GM12878 (cell line): ENCODE data around the gene LUZP2. TPM values are rescaled to one million over a fixed set of nuclear protein-coding genes. Genes with fewer than 3 reads are reported as not detected.

Source experiments
- ATAC-seq: fragments of 200-7000 bp; cut with Tn5 transposase; 3 replicates; pipeline ENCODE4 v1.9.1; 2020; ENCODE audit warnings: mild to moderate bottlenecking, moderate library complexity
- BruUV-seq: library from RNA; stranded (reverse); fragments of 400-500 nt; replicated peaks from 2 replicates; lab custom pipeline; 2021; lab: Mats Ljungman, UMichigan
- CTCF ChIA-PET: fragments of 300-600 bp; sonication (Branson Sonifier 250); formaldehyde crosslinking; extraction: SDS; loops from one replicate; lab custom pipeline; 2021; ENCODE audit warnings: inconsistent platforms; lab: Yijun Ruan, JAX
- POLR2A ChIA-PET: fragments of 350-600 bp; formaldehyde crosslinking; extraction: SDS; loops from one replicate; lab custom pipeline; 2021; ENCODE audit warnings: inconsistent platforms; lab: Charles Lee
- RAD21 ChIA-PET: fragments of 300-600 bp; sonication (Branson Sonifier 250); formaldehyde crosslinking; loops from one replicate; lab custom pipeline; 2023; ENCODE audit warnings: antibody characterized with exemption; ENCODE audit not compliant: unreplicated experiment; lab: Charles Lee
- SMC1A ChIA-PET: fragments of 300-600 bp; sonication (Branson Sonifier 250); formaldehyde crosslinking; loops from one replicate; lab custom pipeline; 2023; ENCODE audit not compliant: unreplicated experiment, uncharacterized antibody; lab: Charles Lee
- DNase-seq: peaks from one replicate; pipeline ENCODE4 v3.0.0-alpha.2; 2011; ENCODE audit warnings: low read depth, low spot score
- FAIRE-seq: peaks from 3 replicates; lab custom pipeline; 2011; peaks lifted over from hg19 to GRCh38; lab: Jason Lieb, UNC
- H2AFZ ChIP-seq: 2 replicates; pipeline ENCODE4 v1.6.0; 2011; ENCODE audit warnings: low read depth, low read length, control low read depth; ENCODE audit not compliant: control insufficient read depth
- H3K27ac ChIP-seq: 2 replicates; pipeline ENCODE4 v1.5.1; 2011; ENCODE audit warnings: control low read depth; ENCODE audit not compliant: control insufficient read depth, insufficient read depth
- H3K27me3 ChIP-seq, 2 experiments: replicated peaks in 1 of 2; 2 replicates each; pipeline versions ENCODE4 v1.6.0 to v1.6.1; 2011; ENCODE audit warnings: low read length in 1 of 2; ENCODE audit not compliant: control insufficient read depth in 2 of 2, insufficient read depth in 2 of 2
- H3K36me3 ChIP-seq, 2 experiments: 2 replicates each; pipeline ENCODE4 v1.5.1; 2011; ENCODE audit warnings: low read length in 1 of 2; ENCODE audit not compliant: control insufficient read depth in 2 of 2, insufficient read depth in 2 of 2
- H3K4me1 ChIP-seq: 2 replicates; pipeline ENCODE4 v1.6.1; 2011; ENCODE audit warnings: mild to moderate bottlenecking, low read length, moderate library complexity, mixed read lengths; ENCODE audit not compliant: control insufficient read depth, insufficient read depth
- H3K4me2 ChIP-seq: 2 replicates; pipeline ENCODE4 v1.6.0; 2011; ENCODE audit warnings: control low read depth; ENCODE audit not compliant: control insufficient read depth, insufficient read depth
- H3K4me3 ChIP-seq: fragments of 200-600 bp; sonication (generic); 2 replicates; pipeline ENCODE4 v1.5.1; 2016
- H3K79me2 ChIP-seq: 2 replicates; pipeline ENCODE4 v1.6.0; 2011; ENCODE audit warnings: low read length; ENCODE audit not compliant: control insufficient read depth, insufficient read depth
- H3K9ac ChIP-seq: 2 replicates; pipeline ENCODE4 v1.8.0; 2011; ENCODE audit warnings: low read length, control low read depth, mixed read lengths; ENCODE audit not compliant: control insufficient read depth, insufficient read depth
- H3K9me3 ChIP-seq: replicated peaks from 3 replicates; pipeline ENCODE4 v1.5.1; 2011; ENCODE audit warnings: mild to moderate bottlenecking, low read length; ENCODE audit not compliant: control insufficient read depth, insufficient read depth
- H4K20me1 ChIP-seq: 2 replicates; pipeline ENCODE4 v1.6.0; 2011; ENCODE audit not compliant: control insufficient read depth, insufficient read depth
- CHD1 ChIP-seq: IDR thresholded peaks from 2 replicates; pipeline ENCODE4 v1.6.1; 2012; ENCODE audit warnings: low read depth, low read length, improper control_type of control experiment
- EP300 ChIP-seq, 2 experiments: fragments of 150-350 bp in 1 of 2; IDR thresholded peaks; 2 replicates each; pipeline ENCODE4 v1.6.1; 2011 to 2012; ENCODE audit warnings: low read depth in 2 of 2, low read length in 2 of 2, borderline replicate concordance in 1 of 2, improper control_type of control experiment in 1 of 2, inconsistent platforms in 1 of 2; ENCODE audit not compliant: control insufficient read depth in 1 of 2
- KLF5 ChIP-seq: fragments of 450-650 bp; IDR thresholded peaks from 2 replicates; pipeline ENCODE4 v1.6.1; 2014; ENCODE audit warnings: mild to moderate bottlenecking; ENCODE audit not compliant: partially characterized antibody
- MYB ChIP-seq: fragments of 150-350 bp; IDR thresholded peaks from 2 replicates; pipeline ENCODE4 v1.6.1; 2014; ENCODE audit warnings: mild to moderate bottlenecking, low read depth, low read length, borderline replicate concordance
- NFXL1 ChIP-seq: fragments of 450-650 bp; IDR thresholded peaks from 2 replicates; pipeline ENCODE4 v1.6.1; 2017; ENCODE audit warnings: antibody characterized with exemption, mild to moderate bottlenecking, borderline replicate concordance
- PBX3 ChIP-seq: IDR thresholded peaks from 2 replicates; pipeline ENCODE4 v1.6.1; 2011; ENCODE audit warnings: mild to moderate bottlenecking, low read depth, low read length, moderate library complexity; ENCODE audit not compliant: insufficient replicate concordance
- POLR2AphosphoS2 ChIP-seq: IDR thresholded peaks from 2 replicates; pipeline ENCODE4 v1.6.1; 2011; ENCODE audit warnings: low read depth, mild to moderate bottlenecking, low read length, improper control_type of control experiment, moderate library complexity
- POLR2AphosphoS5 ChIP-seq: IDR thresholded peaks from 2 replicates; pipeline ENCODE4 v1.6.1; 2011; ENCODE audit warnings: mild to moderate bottlenecking, low read length, inconsistent platforms
- REST ChIP-seq: IDR thresholded peaks from 2 replicates; pipeline ENCODE4 v1.6.1; 2012; ENCODE audit warnings: mild to moderate bottlenecking, low read depth, low read length
- YBX1 ChIP-seq: fragments of 450-650 bp; IDR thresholded peaks from 2 replicates; pipeline ENCODE4 v1.6.1; 2016; ENCODE audit warnings: antibody characterized with exemption
- WGBS: methylation state at CpG from one replicate; pipeline ENCODE4 v1.1.6; 2016; ENCODE audit warnings: low lambda C conversion rate; ENCODE audit not compliant: insufficient replicate concordance, insufficient coverage; ENCODE audit errors: missing lambda C conversion rate; 5-methylcytosine and 5-hydroxymethylcytosine counted together
- in situ Hi-C: fragments of 300-500 bp; cut with MboI; formaldehyde crosslinking; loops from 9 replicates; pipeline ENCODE4 v1.14.3; 2018; ENCODE audit warnings: mixed read lengths
- intact Hi-C: fragments of 100-400 bp; cut with micrococcal nuclease; formaldehyde crosslinking; loops from one replicate; pipeline ENCODE4 v1.14.2; 2022; ENCODE audit not compliant: unreplicated experiment
- polyA plus RNA-seq, 11 experiments: library from polyadenylated mRNA; depleted of rRNA in 4 of 11; unstranded in 6 of 11; stranded (reverse) in 5 of 11; fragments of >200 nt; fragmentation: Nextera tagmentation in 4 of 11; fragmentation: Illumina TruSeq in 1 of 11; extraction: Ambion mirVana in 4 of 11; extraction: Trizol in 1 of 11; gene quantifications; 1 replicate in 1 of 11; 2 replicates in 10 of 11; pipeline versions ENCODE4 v1.2.1 to v1.2.3, GENCODE V29; 2011 to 2016; ENCODE audit warnings: inconsistent platforms in 2 of 11, missing spikeins in 2 of 11, low read depth in 1 of 11
- total RNA-seq, 4 experiments: library from RNA; depleted of rRNA in 3 of 4; stranded (reverse); fragments of >200 nt in 3 of 4; fragmentation: Illumina TruSeq in 1 of 4; extraction: Trizol in 1 of 4; gene quantifications; 2 replicates each; pipeline versions ENCODE4 v1.2.1 to v1.2.3, GENCODE V29; 2013 to 2021

LUZP2 gene
- total and polyA plus RNA-seq, 10 of the 15 experiments (the other 5 are each of a cell fraction or from before 2014, with no cell fraction given), result not detected

- Histone ChIP-seq H3K4me1 (no peaks in the 10 kb centered on the region), H3K9me3 (no peaks in the 10 kb centered on the region), H3K9ac (no peak overlapping the region), H3K36me3 (no peaks in the 10 kb centered on the region), H3K4me3 (no peak overlapping the region), H3K27me3 (no peaks in the 10 kb centered on the region), H4K20me1 (no peaks in the 10 kb centered on the region), H3K79me2 (no peaks in the 10 kb centered on the region), H2AFZ (no peak overlapping the region), H3K27ac (no peak overlapping the region), H3K4me2 (no peak overlapping the region)
- POLR2A ChIA-PET, result no interaction called here
- RAD21 ChIA-PET, result no interaction called here
- ATAC-seq (no peak), DNase-seq (no peak), FAIRE-seq (no peak)
- SMC1A ChIA-PET, result interaction anchor here (1.4 kb wide), 1 partner anchor 10 kb away, joined by 3 read pairs; no protein-coding TSS in a partner anchor
- intact Hi-C loops (no loop called here), in situ Hi-C loops (no loop called here)
- 25% methylated on average over 2 of the region's 2 CpGs for WGBS
- BruUV-seq, result no TSS peak
- TF ChIP-seq REST (no peak), MYB (no peak)
- CTCF ChIA-PET, result no interaction called here
These were observed 406.7 kb downstream of the LUZP2 start for GRCh38 chr11:24903555-24903954.

GRCh38 chr11:24925091-24925490 lies 428.2 kb downstream of the LUZP2 start:
- TF ChIP-seq POLR2AphosphoS2 (no peak), EP300 (IDR thresholded peaks at IDR 0.05; ENCODE audit: borderline replicate concordance in 1 of 2, control insufficient read depth in 1 of 2, low read depth in 2 of 2, low read length in 2 of 2) (no peak), CHD1 (no peak), YBX1 (no peak), KLF5 (no peak), POLR2AphosphoS5 (no peak), NFXL1 (no peak), PBX3 (no peak)
- H2AFZ ChIP-seq, result no peak overlapping the region
- no peaks in the 10 kb centered on the region for H3K27me3 ChIP-seq
- POLR2A ChIA-PET, result no interaction called here
- intact Hi-C loops, result no loop called here
- no peaks in the 10 kb centered on the region for H3K9me3 ChIP-seq
- SMC1A ChIA-PET, result no interaction called here
- no peaks in the 10 kb centered on the region for H3K4me1 ChIP-seq
- no peaks in the 10 kb centered on the region for H3K36me3 ChIP-seq
- ATAC-seq, result no peak
- 35% methylated on average over 1 of the region's 1 CpG for WGBS
- no peaks in the 10 kb centered on the region for H3K79me2 ChIP-seq
- RAD21 ChIA-PET, result no interaction called here
- H3K4me3 ChIP-seq, result no peak overlapping the region
- H3K9ac ChIP-seq, result no peak overlapping the region
- no peak overlapping the region for H3K27ac ChIP-seq
- in situ Hi-C loops, result no loop called here
- FAIRE-seq, result no peak
- H3K4me2 ChIP-seq, result no peak overlapping the region
- DNase-seq, result no peak
- BruUV-seq, result no TSS peak
- CTCF ChIA-PET, result no interaction called here
- H4K20me1 ChIP-seq, result no peaks in the 10 kb centered on the region
